AML-193 (cell line): ENCODE data around the gene RPTOR.

Experiments
- DNase-seq, 2 experiments: peaks; one replicate each; lab custom pipeline; 2025; lab: John Stamatoyannopoulos, UW

Gene RPTOR

GRCh38 chr17:80643326-80644099, 98.9 kb downstream of the RPTOR start:
- DNase-seq = no peak

DNA sequence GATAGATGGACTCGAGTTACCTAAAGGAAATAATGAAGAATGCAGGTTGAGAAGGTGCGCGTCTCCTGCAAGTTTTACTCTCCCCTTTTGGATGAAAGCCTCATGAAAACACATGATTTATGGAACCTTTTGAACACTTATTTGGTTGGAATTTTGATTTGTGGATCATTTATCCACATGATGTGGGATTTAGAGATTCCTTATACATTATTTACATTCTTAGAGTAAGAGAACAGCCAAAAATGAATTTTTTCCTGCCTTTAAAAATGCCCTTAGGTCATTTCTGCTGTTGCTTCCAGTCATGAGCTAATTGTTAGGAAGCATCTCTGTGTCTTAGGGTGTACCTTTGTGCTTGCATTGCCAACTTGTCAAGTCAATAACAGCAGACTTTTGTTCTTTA, 99.9 kb downstream of the RPTOR start:
- no peak for DNase-seq

- no peak for DNase-seq
Observed at GRCh38 chr17:80645706-80646325, 101.2 kb downstream of the RPTOR start.

GRCh38 chr17:80646328-80646727, 101.7 kb downstream of the RPTOR start:
- DNase-seq = no peak

DNA sequence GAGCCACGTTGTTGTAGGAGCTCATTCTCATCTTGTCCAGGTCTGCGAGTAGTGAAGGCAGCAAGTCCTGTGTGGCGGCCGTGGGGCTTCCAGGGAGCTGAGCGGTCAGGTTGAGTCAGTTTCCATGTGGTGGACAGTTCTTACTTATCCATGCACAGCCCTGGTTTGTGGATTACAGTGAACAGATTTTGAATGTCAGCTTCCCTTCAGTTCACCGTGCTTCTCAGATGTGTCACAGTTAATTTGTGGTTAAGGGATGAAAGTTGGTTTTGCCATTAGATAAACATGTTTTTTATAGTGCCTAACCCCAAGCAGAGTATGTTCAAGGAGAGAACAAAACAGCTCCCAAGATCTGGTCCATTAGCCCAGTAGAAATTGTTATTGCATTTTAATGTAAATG, 103.1 kb downstream of the RPTOR start:
- no peak for DNase-seq

GRCh38 chr17:80649200-80649644, 104.6 kb downstream of the RPTOR start:
- no peak for DNase-seq

- DNase-seq = peak; percentile 13 to 22
Observed at GRCh38 chr17:80649672-80650330, 105.2 kb downstream of the RPTOR start.

DNA sequence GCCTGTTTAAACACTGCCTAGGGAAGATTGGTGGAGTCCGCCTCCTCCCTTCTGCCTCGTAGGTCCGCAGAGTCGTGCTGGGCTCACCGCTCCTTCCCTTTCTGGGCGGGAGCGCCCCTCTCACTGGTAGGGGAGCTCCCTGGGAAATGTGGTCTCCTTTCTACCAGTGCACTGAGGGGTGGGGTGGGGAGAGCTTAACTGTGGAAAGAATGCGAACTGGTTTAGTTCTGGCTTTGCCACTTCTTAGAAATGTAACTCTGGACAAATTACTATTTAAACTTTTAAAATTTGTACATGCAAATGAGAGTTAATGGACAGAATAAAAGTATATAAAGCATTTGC, 105.7 kb downstream of the RPTOR start:
- no peak for DNase-seq

GRCh38 chr17:80650751-80651518, 106.3 kb downstream of the RPTOR start:
- no peak for DNase-seq

DNA sequence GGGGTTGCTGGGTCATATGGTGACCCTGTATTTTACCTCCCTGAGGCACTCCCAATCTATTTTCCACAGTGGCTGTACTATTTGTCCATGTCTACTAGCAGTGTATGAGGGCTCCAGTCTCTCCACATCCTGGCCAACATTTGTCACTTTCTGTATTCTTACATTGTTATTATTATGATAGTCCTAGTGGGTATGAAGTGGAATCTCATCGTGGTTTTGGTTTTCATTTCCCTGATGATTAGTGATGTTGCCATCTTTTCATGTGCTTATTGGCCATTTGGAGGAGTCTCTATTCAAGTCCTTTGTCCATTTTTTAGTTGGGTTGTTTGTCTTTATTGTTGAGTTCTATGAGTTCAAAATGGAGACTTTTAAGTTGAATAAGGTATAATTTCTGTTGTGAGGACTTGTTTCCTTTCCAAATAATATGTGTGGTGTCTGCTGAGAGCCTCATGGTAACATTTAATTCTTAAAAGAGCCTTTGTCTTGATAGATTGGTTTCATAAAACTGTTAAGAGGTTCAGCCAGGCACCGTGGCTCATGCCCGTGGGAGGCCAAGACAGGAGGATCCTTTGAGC, 108.2 kb downstream of the RPTOR start:
- DNase-seq = no peak

DNA sequence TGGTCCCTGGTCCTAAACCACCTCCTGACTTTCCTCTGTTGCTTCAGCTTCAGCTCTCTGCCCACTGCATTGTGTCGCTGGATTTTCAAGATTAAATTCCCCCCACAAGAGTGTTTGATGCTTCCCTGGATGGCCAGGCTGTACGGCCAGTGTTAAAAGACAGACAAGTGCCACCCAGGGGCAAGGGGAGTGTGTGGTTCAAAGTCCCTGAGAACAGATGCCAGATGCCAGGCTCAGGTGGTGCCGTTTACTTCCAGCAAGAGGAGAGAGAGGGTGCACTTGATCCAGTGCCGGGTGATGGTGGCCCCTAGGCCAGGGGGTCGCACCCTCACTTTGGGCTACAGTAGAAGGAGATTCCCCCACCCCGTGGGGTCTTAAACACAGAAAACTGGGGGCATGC, 109.2 kb downstream of the RPTOR start:
- DNase-seq = no peak

- no peak for DNase-seq
Observed at GRCh38 chr17:80655608-80656007, 111.0 kb downstream of the RPTOR start.

GRCh38 chr17:80656590-80656989, 112.0 kb downstream of the RPTOR start:
- no peak for DNase-seq

- DNase-seq = no peak
Observed at GRCh38 chr17:80657561-80657960, 112.9 kb downstream of the RPTOR start.

GRCh38 chr17:80658821-80659220, 114.2 kb downstream of the RPTOR start:
- no peak for DNase-seq

- no peak for DNase-seq
Observed at GRCh38 chr17:80659651-80660050, 115.0 kb downstream of the RPTOR start.

DNA sequence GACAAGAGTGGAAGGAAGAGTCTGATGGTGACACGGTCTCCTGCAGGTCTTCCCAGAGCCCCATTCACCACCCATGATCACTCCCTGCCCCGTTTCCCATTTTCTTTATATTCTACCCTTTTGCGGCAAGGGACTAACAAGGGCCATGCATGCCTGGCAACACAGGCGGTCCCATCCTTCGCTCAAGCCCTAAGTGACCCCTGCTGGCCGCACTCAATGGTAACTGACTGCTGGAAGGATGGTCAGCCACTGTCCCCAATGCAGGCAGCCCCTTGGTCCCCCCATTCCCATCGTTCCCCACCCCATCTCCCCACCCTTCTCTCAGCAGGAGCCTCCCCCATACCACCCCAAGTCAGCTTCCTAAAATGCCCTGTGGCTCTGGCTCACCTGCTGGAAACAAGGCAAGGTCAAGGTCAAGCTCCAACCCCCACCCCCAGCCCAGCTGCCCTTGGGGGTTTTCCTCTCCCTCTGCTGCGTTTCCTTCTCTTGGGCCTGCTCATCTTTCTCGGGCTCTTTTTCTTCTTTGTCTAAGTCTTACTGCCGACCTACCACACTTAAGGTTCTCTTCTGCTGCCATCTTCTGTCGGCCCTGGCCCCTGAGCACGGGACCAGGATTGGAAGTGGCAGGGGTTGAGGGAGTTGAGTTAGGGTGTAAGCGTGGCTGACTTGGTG, 116.0 kb downstream of the RPTOR start:
- DNase-seq = no peak

DNA sequence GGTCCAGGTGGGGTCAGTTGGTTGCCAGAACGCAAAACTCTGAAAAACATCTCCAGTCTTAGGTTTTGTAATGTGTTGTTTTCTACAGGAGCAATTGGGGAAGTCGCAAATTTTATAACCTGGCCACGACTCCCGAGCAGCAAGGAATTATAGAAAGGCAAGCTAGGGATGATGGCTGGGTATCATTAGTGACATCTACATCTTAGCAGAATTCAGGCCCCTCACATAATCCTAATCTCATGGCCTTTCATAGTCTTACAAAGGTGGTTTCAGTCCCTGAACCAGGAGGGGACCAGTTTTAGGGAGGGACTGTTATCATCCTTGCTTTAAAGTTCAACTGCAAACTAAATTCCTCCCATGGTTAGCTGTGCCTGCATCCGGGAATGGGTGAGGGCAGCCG, 117.9 kb downstream of the RPTOR start:
- no peak for DNase-seq

- DNase-seq = no peak
Observed at GRCh38 chr17:80663781-80664206, 119.2 kb downstream of the RPTOR start.

DNA sequence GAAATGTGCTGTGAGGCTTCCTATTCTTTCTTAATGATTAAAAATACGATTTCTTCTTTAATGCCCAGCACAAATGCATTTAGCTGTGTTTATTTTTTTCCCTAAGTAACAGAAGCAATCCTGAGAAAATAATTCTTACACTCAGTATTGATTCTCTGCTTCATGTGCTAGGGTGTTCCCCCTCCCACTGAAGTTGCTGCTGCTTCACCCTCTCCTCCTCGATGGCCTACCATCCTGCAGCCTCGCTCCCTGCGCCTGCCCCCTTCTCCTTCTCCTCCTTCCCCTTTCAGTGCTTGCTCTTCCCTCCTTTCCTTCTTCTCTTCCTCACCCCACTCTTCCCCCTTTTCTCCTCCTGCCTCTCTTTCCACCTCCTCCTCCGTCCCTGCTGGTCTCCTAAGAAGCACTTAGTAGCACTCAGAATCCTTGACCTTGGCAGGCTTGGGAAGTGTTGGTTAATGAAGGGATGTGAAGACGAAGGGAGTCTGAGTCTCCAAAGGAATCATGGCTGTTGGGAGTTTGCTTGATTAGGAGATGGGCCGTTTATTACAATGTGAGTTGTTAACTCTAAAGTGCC, 119.7 kb downstream of the RPTOR start:
- DNase-seq = no peak

DNA sequence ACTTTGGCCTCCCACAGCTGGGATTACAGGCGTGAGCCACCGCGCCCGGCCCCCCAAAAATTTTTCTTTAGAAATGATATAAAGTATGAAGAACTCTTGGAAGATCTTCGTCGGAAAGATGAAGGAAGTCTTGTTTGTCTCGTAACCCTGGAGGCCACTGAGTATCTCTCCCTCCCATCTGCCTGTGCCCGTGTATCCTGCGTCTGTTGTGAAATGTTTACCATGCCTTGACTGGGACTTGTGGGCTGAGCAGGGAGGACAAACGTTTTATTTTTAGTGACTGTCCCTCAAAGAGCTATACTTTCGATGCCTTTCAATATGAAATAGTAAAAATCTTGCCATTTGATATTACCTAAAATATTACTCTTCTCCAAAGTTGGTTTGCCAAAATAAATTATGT, 121.2 kb downstream of the RPTOR start:
- no peak for DNase-seq
